Activated CD4-positive, alpha-beta T cell treated with anti-CD3 and anti-CD28 coated beads, Interleukin-2, amount 10 ng/mL, durations not matched to agents 24 days and 14 days (primary cell): ENCODE results near the gene PCDHGB6. TPM values are rescaled to one million over a fixed set of nuclear protein-coding genes. Genes with fewer than 3 reads are reported as not detected.
"Not testable (repeated sequence)": the region's sequence is repeated elsewhere in the genome, so short reads cannot be mapped to it uniquely, and the experiment has no call there.

Experiments used
- DNase-seq: peaks from one replicate; pipeline ENCODE4 v3.0.0; 2022
- H3K27ac Mint-ChIP-seq: one replicate; pipeline ENCODE4 v1.8.0; 2022; ENCODE audit warnings: mild to moderate bottlenecking, mixed read lengths
- H3K27me3 Mint-ChIP-seq: one replicate; pipeline ENCODE4 v1.8.0; 2022; ENCODE audit warnings: mixed read lengths
- H3K36me3 Mint-ChIP-seq: one replicate; pipeline ENCODE4 v1.8.0; 2022; ENCODE audit warnings: low read depth, mild to moderate bottlenecking, mixed read lengths
- H3K4me1 Mint-ChIP-seq: one replicate; pipeline ENCODE4 v1.8.0; 2021; ENCODE audit warnings: mixed read lengths
- H3K4me3 Mint-ChIP-seq: one replicate; pipeline ENCODE4 v1.8.0; 2022; ENCODE audit warnings: mild to moderate bottlenecking, moderate library complexity, mixed read lengths
- H3K9me3 Mint-ChIP-seq: one replicate; pipeline ENCODE4 v1.8.0; 2021; ENCODE audit warnings: mixed read lengths
- intact Hi-C: fragments of 100-400 bp; cut with micrococcal nuclease; formaldehyde crosslinking; loops from one replicate; pipeline ENCODE4 v1.15.1; 2023
- total RNA-seq: library from RNA; stranded (reverse); gene quantifications from 2 replicates; pipeline ENCODE4 v1.2.3, GENCODE V29; 2022

Gene PCDHGB6
- total RNA-seq: 0.09 and 0.14 TPM in 2 replicates

DNA sequence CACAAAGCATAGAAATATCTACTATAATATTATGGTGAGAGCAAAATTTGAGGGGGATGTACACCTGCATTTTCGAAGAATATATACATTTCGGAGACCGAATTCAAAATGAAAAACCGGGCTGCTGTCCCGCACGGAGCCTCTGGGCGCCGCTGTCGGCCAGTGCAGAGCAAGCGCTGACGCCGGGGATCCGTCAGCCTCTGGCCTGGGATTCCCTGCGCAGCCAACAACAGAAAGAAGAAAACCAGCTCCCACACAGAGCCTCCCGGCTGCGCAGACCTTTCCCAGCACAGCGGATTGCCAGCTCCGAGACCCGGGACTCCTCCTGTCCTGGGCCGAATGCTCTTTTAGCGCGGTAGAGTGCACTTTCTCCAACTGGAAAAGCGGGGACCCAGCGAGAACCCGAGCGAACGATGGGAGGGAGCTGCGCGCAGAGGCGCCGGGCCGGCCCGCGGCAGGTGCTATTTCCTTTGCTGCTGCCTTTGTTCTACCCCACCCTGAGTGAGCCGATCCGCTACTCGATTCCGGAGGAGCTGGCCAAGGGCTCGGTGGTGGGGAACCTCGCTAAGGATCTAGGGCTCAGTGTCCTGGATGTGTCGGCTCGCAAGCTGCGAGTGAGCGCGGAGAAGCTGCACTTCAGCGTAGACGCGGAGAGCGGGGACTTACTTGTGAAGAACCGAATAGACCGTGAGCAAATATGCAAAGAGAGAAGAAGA is at the start of gene PCDHGB6:
Gene PCDHGB6, plus strand, starts transcription at position 232 of the 716 bp plus-strand sequence. Its CDS starts 182 bp downstream, at position 414.
- H3K4me1 Mint-ChIP-seq, intact Hi-C loops, H3K36me3 Mint-ChIP-seq: not testable (repeated sequence)
- Mint-ChIP-seq H3K27me3 (peaks cover 36% of the 10 kb centered on the region), H3K27ac (peak within 1 kb of the TSS; percentile 68), H3K4me3 (peak within 1 kb of the TSS; percentile 72), H3K9me3 (peaks cover 22% of the 10 kb centered on the region)
- peak; percentile 81 for DNase-seq

DNA sequence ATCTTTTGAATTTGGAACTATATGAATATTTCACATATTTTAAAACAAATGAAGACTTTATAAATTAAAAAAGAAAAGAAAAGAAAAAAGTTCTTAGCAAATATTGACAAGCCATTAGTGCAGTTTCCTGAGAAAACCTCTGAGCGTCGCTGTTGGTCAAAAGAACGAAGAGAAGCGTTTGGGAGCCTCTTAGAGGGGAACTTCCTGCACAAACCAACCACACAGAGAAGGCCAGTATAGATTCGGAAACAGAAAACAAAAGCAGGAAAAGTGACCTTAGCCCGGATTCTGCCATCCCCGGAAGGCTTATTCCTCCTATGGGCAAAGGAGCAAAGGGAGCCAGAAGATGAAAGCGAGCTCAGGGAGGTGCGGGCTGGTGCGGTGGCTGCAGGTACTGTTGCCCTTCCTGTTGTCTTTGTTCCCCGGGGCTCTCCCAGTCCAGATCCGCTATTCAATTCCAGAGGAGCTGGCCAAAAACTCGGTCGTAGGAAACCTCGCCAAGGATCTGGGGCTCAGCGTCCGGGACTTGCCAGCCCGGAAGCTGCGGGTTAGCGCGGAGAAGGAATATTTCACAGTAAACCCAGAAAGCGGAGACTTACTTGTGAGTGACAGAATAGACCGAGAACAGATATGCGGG is 47.9 kb upstream of the PCDHGB6 start, which contains the start of gene PCDHGB2:
Gene PCDHGB2, plus strand, starts transcription at position 205 of the 637 bp plus-strand sequence. Its CDS starts 142 bp downstream, at position 347.
- Mint-ChIP-seq H3K4me1 (no peaks in the 10 kb centered on the region), H3K4me3 (peak within 1 kb of the TSS; percentile 80), H3K36me3 (peaks cover 9% of the 10 kb centered on the region), H3K9me3 (peaks cover 27% of the 10 kb centered on the region), H3K27ac (peak within 1 kb of the TSS; percentile 18), H3K27me3 (peaks cover 32% of the 10 kb centered on the region)
- intact Hi-C loops: loop anchor here (5.0 kb wide), 3 partner anchors 52 to 197 kb away; partner anchors contain the start of gene PCDHGA10
- peak; percentile 73 for DNase-seq

DNA sequence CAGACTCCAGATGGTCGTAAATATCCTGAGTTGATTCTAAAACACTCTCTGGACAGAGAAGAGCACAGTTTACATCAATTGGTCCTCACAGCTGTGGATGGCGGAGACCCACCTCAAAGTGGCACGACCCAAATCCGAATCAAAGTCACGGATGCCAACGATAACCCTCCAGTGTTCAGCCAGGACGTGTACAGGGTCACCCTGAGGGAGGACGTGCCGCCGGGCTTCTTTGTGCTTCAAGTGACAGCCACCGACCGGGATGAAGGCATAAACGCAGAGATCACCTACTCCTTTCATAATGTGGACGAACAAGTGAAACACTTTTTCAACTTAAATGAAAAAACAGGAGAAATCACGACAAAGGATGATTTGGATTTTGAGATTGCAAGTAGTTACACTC is 47.1 kb upstream of the PCDHGB6 start:
- peak; percentile 51 for DNase-seq
- H3K36me3 Mint-ChIP-seq: peaks cover 13% of the 10 kb centered on the region
- peaks cover 32% of the 10 kb centered on the region for H3K27me3 Mint-ChIP-seq
- no peaks in the 10 kb centered on the region for H3K4me1 Mint-ChIP-seq
- intact Hi-C loops: loop anchor here (5.0 kb wide), 1 partner anchor 52 kb away; the partner anchor contains the start of gene PCDHGA10
- H3K27ac Mint-ChIP-seq: no peak overlapping the region
- H3K4me3 Mint-ChIP-seq: peak overlapping the region; percentile 3
- H3K9me3 Mint-ChIP-seq: peaks cover 31% of the 10 kb centered on the region

DNA sequence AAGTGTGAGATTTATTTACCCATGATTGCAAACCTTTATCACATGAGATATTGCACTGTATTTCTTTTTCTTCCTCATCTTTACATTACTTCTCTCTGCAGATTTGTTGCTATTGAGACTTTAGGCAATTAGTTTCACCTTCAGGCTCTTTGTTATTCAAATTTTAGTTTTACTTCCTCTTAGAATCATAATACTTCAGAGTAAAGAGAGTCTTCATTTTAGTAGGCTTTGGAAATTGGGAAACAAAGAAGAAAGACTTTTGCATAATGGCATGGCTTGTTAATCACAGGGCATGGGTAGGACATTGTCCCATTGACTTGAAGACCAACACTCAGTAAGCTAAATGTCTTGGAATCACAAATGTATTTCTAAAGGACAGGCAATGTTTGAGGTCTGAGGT is 45.1 kb upstream of the PCDHGB6 start:
- intact Hi-C loops: loop anchor here (5.0 kb wide), 1 partner anchor 50 kb away; the partner anchor contains the start of gene PCDHGA10
- Mint-ChIP-seq H3K36me3 (peaks cover 13% of the 10 kb centered on the region), H3K4me1 (no peaks in the 10 kb centered on the region), H3K4me3 (no peak overlapping the region), H3K27me3 (peaks cover 28% of the 10 kb centered on the region), H3K9me3 (peaks cover 24% of the 10 kb centered on the region), H3K27ac (no peak overlapping the region)
- DNase-seq: no peak

DNA sequence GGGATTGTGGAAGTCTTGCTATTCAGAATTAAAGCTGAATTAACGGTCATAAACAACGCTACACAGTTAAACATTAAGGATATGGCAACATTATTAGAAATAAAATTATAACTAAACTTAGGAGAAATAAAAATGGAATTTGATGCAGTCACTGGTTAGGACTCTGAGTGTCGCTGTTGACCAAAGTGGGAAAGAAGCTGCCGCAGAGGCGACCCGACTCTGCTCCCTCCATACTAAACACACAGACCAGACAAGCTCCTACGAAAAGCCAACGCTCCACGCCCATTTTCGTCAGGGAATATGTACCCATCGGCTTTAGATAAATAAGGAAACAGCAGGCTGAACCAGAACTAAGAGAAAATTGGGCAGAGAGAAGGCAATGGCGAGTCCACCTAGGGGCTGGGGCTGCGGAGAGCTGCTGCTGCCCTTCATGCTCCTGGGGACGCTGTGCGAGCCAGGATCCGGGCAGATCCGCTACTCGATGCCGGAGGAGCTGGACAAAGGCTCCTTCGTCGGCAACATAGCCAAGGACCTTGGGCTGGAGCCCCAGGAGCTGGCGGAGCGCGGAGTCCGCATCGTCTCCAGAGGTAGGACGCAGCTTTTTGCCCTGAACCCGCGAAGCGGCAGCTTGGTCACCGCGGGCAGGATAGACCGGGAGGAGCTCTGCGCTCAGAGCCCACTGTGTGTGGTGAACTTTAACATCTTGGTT is 43.7 kb upstream of the PCDHGB6 start, which contains the start of gene PCDHGA5:
Gene PCDHGA5, plus strand, starts transcription at position 211 of the 709 bp plus-strand sequence. Its CDS starts 169 bp downstream, at position 380.
- Mint-ChIP-seq H3K9me3 (peaks cover 24% of the 10 kb centered on the region), H3K4me1 (no peaks in the 10 kb centered on the region), H3K4me3 (no peak within 1 kb of the TSS), H3K27me3 (peaks cover 28% of the 10 kb centered on the region), H3K27ac (no peak within 1 kb of the TSS), H3K36me3 (peaks cover 13% of the 10 kb centered on the region)
- intact Hi-C loops: loop anchor here (5.0 kb wide), 1 partner anchor 48 kb away; the partner anchor contains the start of gene PCDHGA10
- peak; percentile 45 for DNase-seq

DNA sequence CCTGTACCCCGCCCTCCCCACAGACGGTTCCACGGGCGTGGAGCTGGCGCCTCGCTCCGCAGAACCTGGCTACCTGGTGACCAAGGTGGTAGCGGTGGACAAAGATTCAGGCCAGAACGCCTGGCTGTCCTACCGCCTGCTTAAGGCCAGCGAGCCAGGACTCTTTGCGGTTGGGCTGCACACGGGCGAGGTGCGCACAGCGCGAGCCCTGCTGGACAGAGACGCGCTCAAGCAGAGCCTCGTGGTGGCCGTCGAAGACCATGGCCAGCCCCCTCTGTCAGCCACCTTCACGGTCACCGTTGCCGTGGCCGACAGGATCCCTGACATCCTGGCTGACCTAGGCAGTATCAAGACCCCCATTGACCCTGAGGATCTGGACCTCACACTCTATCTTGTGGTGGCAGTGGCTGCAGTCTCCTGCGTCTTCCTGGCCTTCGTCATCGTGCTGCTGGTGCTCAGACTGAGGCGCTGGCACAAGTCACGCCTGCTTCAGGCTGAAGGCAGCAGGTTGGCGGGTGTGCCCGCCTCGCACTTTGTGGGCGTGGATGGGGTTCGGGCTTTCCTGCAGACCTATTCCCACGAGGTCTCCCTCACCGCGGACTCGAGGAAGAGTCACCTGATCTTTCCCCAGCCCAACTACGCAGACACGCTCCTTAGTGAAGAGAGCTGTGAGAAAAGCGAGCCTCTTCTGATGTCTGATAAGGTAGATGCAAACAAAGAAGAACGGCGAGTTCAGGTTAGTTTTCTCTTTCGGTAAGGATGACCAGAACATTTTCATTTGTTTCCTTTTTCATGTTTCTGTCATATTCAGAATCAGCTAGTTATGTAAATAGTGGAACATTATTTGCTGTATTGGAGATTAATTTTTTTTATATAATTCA is 41.6 kb upstream of the PCDHGB6 start:
- Mint-ChIP-seq H3K4me1 (peaks cover 2% of the 10 kb centered on the region), H3K27me3 (peaks cover 29% of the 10 kb centered on the region), H3K36me3 (peaks cover 11% of the 10 kb centered on the region), H3K9me3 (peaks cover 27% of the 10 kb centered on the region), H3K4me3 (no peak overlapping the region), H3K27ac (no peak overlapping the region)
- no peak for DNase-seq
- intact Hi-C loops: no loop called here

DNA sequence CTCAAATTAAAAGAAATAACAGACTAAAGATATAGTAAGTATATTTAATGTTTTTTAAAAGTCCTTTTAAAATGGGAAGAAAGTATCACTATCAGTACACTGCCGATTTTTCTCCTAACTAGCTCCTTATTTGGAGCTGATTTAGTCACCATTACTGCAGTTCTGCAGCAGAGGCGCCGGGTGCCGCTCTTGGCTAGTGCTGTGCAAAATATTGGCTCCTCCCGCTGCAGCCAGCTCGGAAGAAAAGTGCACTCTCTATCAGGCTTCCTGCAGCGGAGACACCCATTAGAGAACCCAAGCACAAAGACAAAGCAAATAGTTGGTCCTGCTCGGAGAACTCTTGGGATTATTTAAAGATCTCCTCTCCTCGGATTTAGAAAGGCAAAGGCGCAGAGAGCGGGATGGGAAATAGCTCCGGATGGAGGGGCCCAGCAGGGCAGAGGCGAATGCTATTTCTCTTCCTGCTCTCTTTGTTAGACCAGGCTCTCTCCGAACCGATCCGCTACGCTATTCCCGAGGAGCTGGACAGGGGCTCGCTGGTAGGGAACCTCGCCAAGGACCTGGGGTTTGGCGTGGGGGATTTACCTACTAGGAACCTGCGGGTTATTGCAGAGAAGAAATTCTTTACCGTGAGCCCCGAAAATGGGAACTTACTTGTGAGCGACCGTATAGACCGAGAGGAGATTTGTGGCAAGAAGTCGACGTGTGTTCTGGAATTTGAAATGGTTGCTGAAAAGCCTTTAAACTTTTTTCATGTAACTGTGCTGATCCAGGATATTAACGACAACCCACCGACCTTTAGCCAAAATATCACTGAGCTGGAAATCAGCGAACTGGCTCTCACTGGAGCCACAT is 37.6 kb upstream of the PCDHGB6 start, which contains the start of gene PCDHGB3:
Gene PCDHGB3, plus strand, starts transcription at position 249 of the 855 bp plus-strand sequence. Its CDS starts 153 bp downstream, at position 402.
- peak; percentile 71 for DNase-seq
- peak within 1 kb of the TSS; percentile 79 for H3K4me3 Mint-ChIP-seq
- peaks cover 17% of the 10 kb centered on the region for H3K27me3 Mint-ChIP-seq
- peaks cover 2% of the 10 kb centered on the region for H3K4me1 Mint-ChIP-seq
- peaks cover 28% of the 10 kb centered on the region for H3K9me3 Mint-ChIP-seq
- intact Hi-C loops: no loop called here
- H3K27ac Mint-ChIP-seq: no peak within 1 kb of the TSS
- H3K36me3 Mint-ChIP-seq: peaks cover 5% of the 10 kb centered on the region

DNA sequence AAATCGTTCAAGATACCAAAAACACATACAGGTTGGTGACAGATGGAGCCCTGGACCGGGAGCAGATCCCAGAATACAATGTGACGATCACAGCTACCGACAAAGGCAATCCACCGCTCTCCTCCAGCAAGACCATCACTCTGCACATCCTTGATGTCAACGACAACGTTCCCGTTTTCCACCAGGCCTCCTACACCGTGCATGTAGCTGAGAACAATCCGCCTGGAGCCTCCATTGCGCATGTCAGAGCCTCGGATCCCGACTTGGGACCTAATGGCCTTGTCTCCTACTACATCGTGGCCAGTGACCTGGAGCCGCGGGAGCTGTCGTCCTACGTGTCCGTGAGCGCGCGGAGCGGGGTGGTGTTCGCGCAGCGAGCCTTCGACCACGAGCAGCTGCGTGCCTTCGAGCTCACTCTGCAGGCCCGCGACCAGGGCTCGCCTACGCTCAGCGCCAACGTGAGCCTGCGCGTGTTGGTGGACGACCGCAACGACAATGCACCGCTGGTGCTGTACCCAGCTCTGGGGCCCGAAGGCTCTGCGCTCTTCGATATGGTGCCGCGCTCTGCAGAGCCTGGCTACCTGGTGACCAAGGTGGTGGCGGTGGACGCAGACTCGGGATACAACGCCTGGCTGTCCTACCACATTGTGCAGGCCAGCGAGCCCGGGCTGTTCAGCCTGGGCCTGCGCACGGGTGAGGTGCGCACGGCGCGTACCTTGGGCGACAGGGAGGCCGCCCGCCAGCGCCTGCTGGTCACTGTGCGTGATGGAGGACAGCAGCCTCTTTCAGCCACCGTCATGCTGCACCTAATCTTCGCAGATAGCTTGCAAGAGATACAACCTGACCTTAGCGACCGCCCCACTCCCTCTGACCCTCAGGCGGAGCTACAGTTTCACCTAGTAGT is 36.0 kb upstream of the PCDHGB6 start:
- no peak overlapping the region for H3K27ac Mint-ChIP-seq
- peaks cover 2% of the 10 kb centered on the region for H3K4me1 Mint-ChIP-seq
- H3K4me3 Mint-ChIP-seq: no peak overlapping the region
- H3K27me3 Mint-ChIP-seq: peaks cover 14% of the 10 kb centered on the region
- peaks cover 25% of the 10 kb centered on the region for H3K9me3 Mint-ChIP-seq
- peak; percentile 50 for DNase-seq
- H3K36me3 Mint-ChIP-seq: peaks cover 3% of the 10 kb centered on the region
- intact Hi-C loops: no loop called here

DNA sequence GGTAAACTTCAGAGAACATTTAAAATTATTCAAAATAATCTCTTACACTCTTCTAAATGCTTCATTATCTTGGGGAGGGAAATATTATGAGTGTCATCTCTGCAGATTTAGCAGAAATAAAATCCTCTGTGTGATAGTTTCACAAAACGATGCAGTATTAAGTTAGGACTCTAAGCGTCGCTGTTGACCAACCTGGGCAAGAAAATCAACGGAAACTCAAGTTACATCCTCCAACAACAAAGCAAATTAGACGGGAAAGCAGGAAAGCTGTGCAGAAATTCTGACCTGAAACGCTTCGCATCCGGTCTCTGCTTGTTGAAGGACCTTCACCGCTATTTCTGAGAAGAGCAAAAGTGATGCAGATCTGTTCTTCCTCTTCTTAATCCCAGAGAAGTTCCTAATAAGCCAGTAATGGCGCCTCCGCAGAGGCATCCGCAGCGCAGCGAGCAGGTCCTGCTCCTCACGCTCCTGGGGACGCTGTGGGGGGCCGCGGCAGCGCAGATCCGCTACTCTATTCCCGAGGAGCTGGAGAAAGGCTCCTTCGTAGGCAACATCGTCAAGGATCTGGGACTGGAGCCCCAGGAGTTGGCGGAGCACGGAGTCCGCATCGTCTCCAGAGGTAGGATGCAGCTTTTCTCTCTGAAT is 34.0 kb upstream of the PCDHGB6 start, which contains the start of gene PCDHGA6:
Gene PCDHGA6, plus strand, starts transcription at position 219 of the 645 bp plus-strand sequence. Its CDS starts 193 bp downstream, at position 412.
- peaks cover 3% of the 10 kb centered on the region for H3K36me3 Mint-ChIP-seq
- H3K4me3 Mint-ChIP-seq: no peak within 1 kb of the TSS
- DNase-seq: peak; percentile 55
- H3K9me3 Mint-ChIP-seq: peaks cover 25% of the 10 kb centered on the region
- peaks cover 14% of the 10 kb centered on the region for H3K27me3 Mint-ChIP-seq
- H3K27ac Mint-ChIP-seq: no peak within 1 kb of the TSS
- intact Hi-C loops: no loop called here
- peaks cover 2% of the 10 kb centered on the region for H3K4me1 Mint-ChIP-seq

DNA sequence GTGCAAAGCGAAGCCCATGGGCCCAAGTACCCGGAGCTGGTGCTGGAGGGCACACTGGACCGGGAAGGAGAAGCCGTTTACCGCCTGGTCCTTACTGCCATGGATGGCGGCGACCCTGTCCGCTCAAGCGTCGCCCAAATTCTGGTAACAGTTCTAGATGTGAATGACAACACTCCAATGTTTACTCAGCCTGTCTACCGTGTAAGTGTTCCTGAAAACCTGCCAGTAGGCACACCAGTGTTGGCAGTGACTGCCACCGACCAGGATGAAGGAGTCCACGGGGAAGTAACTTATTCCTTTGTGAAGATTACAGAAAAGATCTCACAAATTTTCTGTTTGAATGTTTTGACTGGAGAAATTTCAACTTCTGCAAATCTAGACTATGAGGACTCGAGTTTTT is 33.2 kb upstream of the PCDHGB6 start:
- Mint-ChIP-seq H3K27me3 (peaks cover 14% of the 10 kb centered on the region), H3K9me3 (peaks cover 25% of the 10 kb centered on the region), H3K4me3 (no peak overlapping the region), H3K36me3 (peaks cover 3% of the 10 kb centered on the region), H3K27ac (no peak overlapping the region), H3K4me1 (peaks cover 2% of the 10 kb centered on the region)
- no peak for DNase-seq
- intact Hi-C loops: no loop called here
